Activated CD8-positive, alpha-beta memory T cell treated with anti-CD3 and anti-CD28 coated beads, Interleukin-2, amount 10 ng/mL, durations not matched to agents 7 days and 5 days (primary cell): Measurements from ENCODE around the gene CDHR1. TPM values are rescaled to one million over a fixed set of nuclear protein-coding genes. Genes with fewer than 3 reads are reported as not detected.
"Not testable (repeated sequence)": the region's sequence is repeated elsewhere in the genome, so short reads cannot be mapped to it uniquely, and the experiment has no call there.

Source experiments
- ATAC-seq: fragments of 150-1000 bp; cut with Tn5 transposase; one replicate; pipeline ENCODE4 v1.10.0; 2021; ENCODE audit warnings: moderate library complexity
- CTCF ChIA-PET: fragments of 350-600 bp; sonication (Branson Sonifier 250); formaldehyde crosslinking; loops from one replicate; lab custom pipeline; 2021; ENCODE audit warnings: antibody characterized with exemption; lab: Charles Lee
- DNase-seq: peaks from one replicate; pipeline ENCODE4 v3.0.0-alpha.2; 2020
- H3K27ac Mint-ChIP-seq: one replicate; pipeline ENCODE4 v1.8.0; 2021; ENCODE audit warnings: mild to moderate bottlenecking, mixed read lengths
- H3K27me3 Mint-ChIP-seq: one replicate; pipeline ENCODE4 v1.8.0; 2021; ENCODE audit warnings: mixed read lengths
- H3K36me3 Mint-ChIP-seq: one replicate; pipeline ENCODE4 v1.8.0; 2021; ENCODE audit warnings: mild to moderate bottlenecking, mixed read lengths
- H3K4me1 Mint-ChIP-seq: one replicate; pipeline ENCODE4 v1.8.0; 2021; ENCODE audit warnings: mixed read lengths
- H3K4me3 Mint-ChIP-seq: one replicate; pipeline ENCODE4 v1.8.0; 2021; ENCODE audit warnings: mild to moderate bottlenecking, moderate library complexity, mixed read lengths
- H3K9me3 Mint-ChIP-seq: one replicate; pipeline ENCODE4 v1.8.0; 2022; ENCODE audit warnings: low read depth, mixed read lengths
- total RNA-seq, 2 experiments: library from RNA; stranded (reverse); gene quantifications; one replicate each; pipeline ENCODE4 v1.2.3, GENCODE V29; 2021

CDHR1 gene
- total RNA-seq, result 1 to 10 TPM in 1 of 2 experiments, under 1 TPM in 1; 0.37 to 1.6 TPM

- no peaks in the 10 kb centered on the region for H3K9me3 Mint-ChIP-seq
- DNase-seq, result peak; percentile 62
- H3K27ac Mint-ChIP-seq, result no peak within 1 kb of the TSS
- CTCF ChIA-PET, result interaction anchor here (0.9 to 2.6 kb wide), 4 partner anchors 11 to 56 kb away, joined by 3 to 9 read pairs (median 7); partner anchors contain the start of gene GHITM
- peaks cover 38% of the 10 kb centered on the region for H3K27me3 Mint-ChIP-seq
- H3K4me3 Mint-ChIP-seq, result peak within 1 kb of the TSS; percentile 43
- no peaks in the 10 kb centered on the region for H3K36me3 Mint-ChIP-seq
- ATAC-seq, result peak; percentile 83
- peaks cover 10% of the 10 kb centered on the region for H3K4me1 Mint-ChIP-seq
Measured at GRCh38 chr10:84194424-84195043, at the start of gene CDHR1. TSS of gene CDHR1 (plus strand) at chr10:84194537. CDS start at chr10:84194761, 224 bp downstream.

- H3K9me3 Mint-ChIP-seq, result no peaks in the 10 kb centered on the region
- DNase-seq, result no peak
- no peaks in the 10 kb centered on the region for H3K27me3 Mint-ChIP-seq
- no peak for ATAC-seq
- CTCF ChIA-PET, result interaction anchor here (0.6 to 3.5 kb wide), 25 partner anchors 8 to 393 kb away, joined by 3 to 65 read pairs (median 4); partner anchors contain the start of genes CDHR1, GHITM and GPR15LG
- H3K36me3 Mint-ChIP-seq, result peaks cover 53% of the 10 kb centered on the region
- no peak overlapping the region for H3K4me3 Mint-ChIP-seq
- peaks cover 6% of the 10 kb centered on the region for H3K4me1 Mint-ChIP-seq
- H3K27ac Mint-ChIP-seq, result no peak overlapping the region
Measured at GRCh38 chr10:84147347-84147746, 47.0 kb upstream of the CDHR1 start.

DNA sequence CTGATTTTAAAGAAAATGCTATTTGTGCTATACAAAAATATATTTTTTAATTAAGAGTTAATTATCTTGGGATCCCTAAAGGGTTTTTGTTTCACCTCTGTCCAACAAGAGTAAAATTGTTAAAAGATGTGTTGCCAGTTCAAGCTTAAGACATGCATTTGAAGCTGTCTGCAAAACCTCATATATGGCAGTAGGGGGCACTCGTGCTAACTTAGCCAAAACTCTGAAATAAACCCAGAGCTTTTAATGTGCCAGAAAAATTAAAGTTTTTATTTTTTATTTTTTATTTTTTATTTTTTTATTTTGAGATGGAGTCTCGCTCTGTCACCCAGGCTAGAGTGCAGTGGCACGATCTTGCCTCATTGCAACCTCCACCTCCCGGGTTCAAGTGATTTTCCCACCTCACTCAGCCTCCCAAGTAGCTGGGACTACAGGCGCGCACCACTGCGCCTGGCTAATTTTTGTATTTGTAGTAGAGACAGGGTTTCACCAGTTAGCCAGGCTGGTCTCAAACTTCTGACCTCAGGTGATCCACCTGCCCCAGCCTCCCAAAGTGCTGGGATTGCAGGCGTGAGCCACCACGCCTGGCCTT, 46.2 kb upstream of the CDHR1 start:
- H3K27ac Mint-ChIP-seq, ATAC-seq: not testable (repeated sequence)
- CTCF ChIA-PET, result interaction anchor here (0.6 to 3.5 kb wide), 26 partner anchors 8 to 392 kb away, joined by 3 to 65 read pairs (median 5); partner anchors contain the start of genes CDHR1, GHITM and GPR15LG

GRCh38 chr10:84149854-84150253, 44.5 kb upstream of the CDHR1 start:
- Mint-ChIP-seq H3K4me1 (peaks cover 6% of the 10 kb centered on the region), H3K9me3 (no peaks in the 10 kb centered on the region), H3K27ac (no peak overlapping the region), H3K36me3 (peaks cover 53% of the 10 kb centered on the region), H3K27me3 (no peaks in the 10 kb centered on the region), H3K4me3 (no peak overlapping the region)
- ATAC-seq (no peak), DNase-seq (no peak)
- CTCF ChIA-PET, result interaction anchor here (0.9 to 3.5 kb wide), 9 partner anchors 10 to 107 kb away, joined by 4 to 65 read pairs (median 20); partner anchors contain the start of gene GHITM

More for the DNA sequence above, 46.2 kb upstream of the CDHR1 start:
- H3K27me3 Mint-ChIP-seq, DNase-seq, H3K4me1 Mint-ChIP-seq, H3K4me3 Mint-ChIP-seq, H3K9me3 Mint-ChIP-seq: not testable (repeated sequence)
- peaks cover 52% of the 10 kb centered on the region for H3K36me3 Mint-ChIP-seq

DNA sequence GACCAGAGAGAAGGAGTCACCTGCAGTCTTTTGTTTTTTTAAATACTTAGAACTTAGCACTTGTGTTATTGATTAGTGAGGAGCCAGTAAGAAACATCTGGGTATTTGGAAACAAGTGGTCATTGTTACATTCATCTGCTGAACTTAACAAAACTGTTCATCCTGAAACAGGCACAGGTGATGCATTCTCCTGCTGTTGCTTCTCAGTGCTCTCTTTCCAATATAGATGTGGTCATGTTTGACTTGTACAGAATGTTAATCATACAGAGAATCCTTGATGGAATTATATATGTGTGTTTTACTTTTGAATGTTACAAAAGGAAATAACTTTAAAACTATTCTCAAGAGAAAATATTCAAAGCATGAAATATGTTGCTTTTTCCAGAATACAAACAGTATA, 41.6 kb upstream of the CDHR1 start:
- H3K27ac Mint-ChIP-seq, result no peak overlapping the region
- no peak overlapping the region for H3K4me3 Mint-ChIP-seq
- DNase-seq, result no peak
- no peaks in the 10 kb centered on the region for H3K9me3 Mint-ChIP-seq
- peaks cover 25% of the 10 kb centered on the region for H3K4me1 Mint-ChIP-seq
- CTCF ChIA-PET, result interaction anchor here (1.2 to 1.5 kb wide), 2 partner anchors 10 to 55 kb away, joined by 3 to 4 read pairs; no protein-coding TSS in a partner anchor
- H3K36me3 Mint-ChIP-seq, result peaks cover 49% of the 10 kb centered on the region
- ATAC-seq, result no peak
- H3K27me3 Mint-ChIP-seq, result no peaks in the 10 kb centered on the region

DNA sequence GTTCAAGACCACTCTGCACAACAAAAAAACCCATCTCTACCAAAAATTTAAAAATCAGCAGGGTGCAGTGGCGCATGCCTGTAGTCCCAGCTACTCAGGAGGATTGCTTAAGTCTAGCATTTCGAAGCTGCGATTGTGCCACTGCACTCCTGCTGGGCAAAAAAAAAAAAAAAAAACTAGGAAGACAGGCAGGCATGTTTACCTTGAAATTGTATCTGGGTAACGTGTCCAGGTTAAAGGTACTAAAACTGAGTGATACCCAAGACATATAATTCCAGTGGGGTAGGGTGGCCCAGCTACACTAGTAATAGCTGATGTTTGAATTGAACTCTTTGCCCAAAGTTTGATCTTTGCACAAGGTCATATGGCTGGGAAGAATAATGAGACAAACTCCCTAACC, 38.8 kb upstream of the CDHR1 start:
- Mint-ChIP-seq H3K27me3 (peaks cover 2% of the 10 kb centered on the region), H3K4me1 (peaks cover 37% of the 10 kb centered on the region), H3K27ac (no peak overlapping the region), H3K36me3 (peaks cover 36% of the 10 kb centered on the region), H3K9me3 (no peaks in the 10 kb centered on the region), H3K4me3 (no peak overlapping the region)
- ATAC-seq, result no peak
- CTCF ChIA-PET, result interaction anchor here (1.1 to 2.4 kb wide), 3 partner anchors 7 to 50 kb away, joined by 3 to 12 read pairs (median 4); no protein-coding TSS in a partner anchor
- DNase-seq, result no peak

- Mint-ChIP-seq H3K36me3 (peaks cover 31% of the 10 kb centered on the region), H3K4me3 (no peak overlapping the region), H3K9me3 (no peaks in the 10 kb centered on the region), H3K27ac (no peak overlapping the region), H3K4me1 (peaks cover 34% of the 10 kb centered on the region), H3K27me3 (peaks cover 2% of the 10 kb centered on the region)
- no peak for ATAC-seq
- DNase-seq, result no peak
- CTCF ChIA-PET, result interaction anchor here (0.9 to 2.4 kb wide), 6 partner anchors 8 to 59 kb away, joined by 3 to 12 read pairs (median 4); no protein-coding TSS in a partner anchor
Measured at GRCh38 chr10:84156009-84156408, 38.3 kb upstream of the CDHR1 start.

DNA sequence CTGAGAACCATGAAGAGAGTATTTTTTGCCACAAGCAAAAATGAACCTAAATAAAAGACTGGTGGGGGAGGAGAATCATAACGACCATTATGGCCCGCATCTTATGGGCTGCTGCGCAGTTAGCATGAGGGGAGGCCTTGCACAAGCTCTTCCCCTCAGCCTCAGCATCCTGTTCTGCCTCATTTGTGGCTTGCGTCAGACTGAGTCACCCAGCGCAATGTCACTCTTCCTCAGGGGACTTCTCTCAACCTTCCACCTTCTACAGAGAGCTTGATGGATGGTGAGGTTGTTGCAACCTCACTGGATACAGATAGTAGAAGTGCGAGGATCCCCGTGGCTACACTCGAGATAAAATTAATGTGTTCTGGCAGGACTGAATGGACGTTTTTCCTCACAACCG, 37.6 kb upstream of the CDHR1 start:
- DNase-seq, result peak; percentile 80
- CTCF ChIA-PET, result interaction anchor here (0.9 to 2.4 kb wide), 6 partner anchors 9 to 58 kb away, joined by 3 to 12 read pairs (median 4); no protein-coding TSS in a partner anchor
- Mint-ChIP-seq H3K27ac (peak overlapping the region; percentile 73), H3K36me3 (peaks cover 28% of the 10 kb centered on the region), H3K9me3 (no peaks in the 10 kb centered on the region), H3K27me3 (peaks cover 2% of the 10 kb centered on the region), H3K4me1 (peaks cover 33% of the 10 kb centered on the region), H3K4me3 (peak overlapping the region; percentile 3)
- peak; percentile 99 for ATAC-seq

GRCh38 chr10:84158061-84158460, 36.3 kb upstream of the CDHR1 start:
- H3K27me3 Mint-ChIP-seq, result peaks cover 2% of the 10 kb centered on the region
- H3K36me3 Mint-ChIP-seq, result peaks cover 23% of the 10 kb centered on the region
- peaks cover 32% of the 10 kb centered on the region for H3K4me1 Mint-ChIP-seq
- CTCF ChIA-PET, result interaction anchor here (2.0 kb wide), 1 partner anchor 19 kb away, joined by 7 read pairs; no protein-coding TSS in a partner anchor
- no peak overlapping the region for H3K4me3 Mint-ChIP-seq
- H3K27ac Mint-ChIP-seq, result no peak overlapping the region
- no peak for DNase-seq
- no peaks in the 10 kb centered on the region for H3K9me3 Mint-ChIP-seq
- no peak for ATAC-seq

DNA sequence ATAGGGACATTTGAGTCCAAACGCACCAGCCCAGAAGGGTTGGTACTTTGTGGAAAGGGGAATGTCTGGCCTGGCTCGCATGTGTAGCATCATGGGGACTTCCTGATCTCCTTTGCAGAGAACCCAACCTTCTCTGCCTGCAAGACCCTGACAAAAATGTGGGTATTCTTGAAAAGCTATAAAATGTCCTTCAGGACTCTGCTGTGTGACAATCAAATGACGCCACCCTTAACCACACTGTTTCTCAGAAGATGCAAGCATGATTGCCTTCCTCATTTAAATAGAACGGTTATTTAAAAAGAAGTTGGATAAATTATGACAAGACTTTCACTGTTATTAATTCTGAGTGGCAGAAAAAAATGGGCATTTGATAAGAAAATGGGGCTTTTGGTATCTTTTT, 35.8 kb upstream of the CDHR1 start:
- Mint-ChIP-seq H3K36me3 (peaks cover 19% of the 10 kb centered on the region), H3K9me3 (no peaks in the 10 kb centered on the region), H3K4me1 (peaks cover 31% of the 10 kb centered on the region), H3K27ac (no peak overlapping the region), H3K27me3 (peaks cover 3% of the 10 kb centered on the region), H3K4me3 (no peak overlapping the region)
- DNase-seq (no peak), ATAC-seq (no peak)
- CTCF ChIA-PET, result interaction anchor here (3.5 kb wide), 1 partner anchor 10 kb away, joined by 20 read pairs; no protein-coding TSS in a partner anchor

DNA sequence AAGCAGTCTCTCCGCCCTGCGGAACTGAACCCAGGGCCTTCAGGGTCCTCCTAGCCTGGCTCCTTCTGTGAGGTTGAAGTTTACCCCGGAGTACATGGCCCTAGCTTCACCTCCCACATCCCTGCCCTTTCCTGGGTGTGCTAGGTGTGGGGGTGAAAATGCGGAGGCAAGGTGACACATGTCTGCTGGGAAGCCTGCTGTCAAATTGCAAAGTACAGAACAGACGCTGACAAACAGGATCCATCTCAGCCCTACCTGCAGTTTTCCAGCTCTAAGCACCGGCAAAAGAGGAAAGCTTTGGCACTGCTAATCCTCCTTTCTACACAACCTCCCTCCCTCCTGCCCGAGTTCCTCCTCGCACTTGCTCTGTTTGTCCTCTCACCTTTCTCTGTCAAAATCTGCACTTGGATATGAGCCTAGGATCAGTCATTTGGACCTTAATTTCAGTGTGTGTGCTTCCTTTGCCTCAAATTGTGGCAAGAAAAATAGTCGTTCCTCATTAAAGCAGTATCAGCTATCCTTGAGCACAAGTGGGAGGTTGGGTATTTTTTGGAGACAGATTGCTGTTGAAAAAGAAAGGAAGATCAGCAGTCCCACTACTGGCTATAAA, 35.2 kb upstream of the CDHR1 start:
- H3K36me3 Mint-ChIP-seq, result peaks cover 16% of the 10 kb centered on the region
- H3K9me3 Mint-ChIP-seq, result no peaks in the 10 kb centered on the region
- no peak overlapping the region for H3K27ac Mint-ChIP-seq
- no peak overlapping the region for H3K4me3 Mint-ChIP-seq
- peaks cover 7% of the 10 kb centered on the region for H3K27me3 Mint-ChIP-seq
- ATAC-seq (no peak), DNase-seq (no peak)
- H3K4me1 Mint-ChIP-seq, result peaks cover 31% of the 10 kb centered on the region
- CTCF ChIA-PET, result interaction anchor here (3.5 kb wide), 1 partner anchor 11 kb away, joined by 20 read pairs; no protein-coding TSS in a partner anchor

- CTCF ChIA-PET, result interaction anchor here (1.0 to 3.5 kb wide), 4 partner anchors 13 to 45 kb away, joined by 3 to 20 read pairs (median 8); no protein-coding TSS in a partner anchor
- ATAC-seq (no peak), DNase-seq (no peak)
- Mint-ChIP-seq H3K27me3 (peaks cover 20% of the 10 kb centered on the region), H3K36me3 (peaks cover 2% of the 10 kb centered on the region), H3K4me1 (peaks cover 29% of the 10 kb centered on the region), H3K9me3 (no peaks in the 10 kb centered on the region), H3K4me3 (no peak overlapping the region), H3K27ac (no peak overlapping the region)
Measured at GRCh38 chr10:84160663-84161362, 33.5 kb upstream of the CDHR1 start.
